ENCODE data around the gene TTC5.
"Not testable (repeated sequence)": the region's sequence is repeated elsewhere in the genome, so short reads cannot be mapped to it uniquely, and the experiment has no call there.

GRCh38 chr14:20341032-20341431 is 35.3 kb upstream of the TTC5 start:
- TF ChIP-seq POLR2A, CTCF (IDR thresholded peaks at IDR 0.05): not testable (repeated sequence)
